GM12874 (cell line): Measurements from ENCODE around the gene TTC1.

Experiments
- CTCF ChIP-seq: IDR thresholded peaks from 2 replicates; pipeline ENCODE4 v1.5.1; 2011; ENCODE audit warnings: low read depth, mild to moderate bottlenecking, control low read depth, low read length, moderate library complexity; ENCODE audit not compliant: insufficient read depth

TTC1 gene

DNA sequence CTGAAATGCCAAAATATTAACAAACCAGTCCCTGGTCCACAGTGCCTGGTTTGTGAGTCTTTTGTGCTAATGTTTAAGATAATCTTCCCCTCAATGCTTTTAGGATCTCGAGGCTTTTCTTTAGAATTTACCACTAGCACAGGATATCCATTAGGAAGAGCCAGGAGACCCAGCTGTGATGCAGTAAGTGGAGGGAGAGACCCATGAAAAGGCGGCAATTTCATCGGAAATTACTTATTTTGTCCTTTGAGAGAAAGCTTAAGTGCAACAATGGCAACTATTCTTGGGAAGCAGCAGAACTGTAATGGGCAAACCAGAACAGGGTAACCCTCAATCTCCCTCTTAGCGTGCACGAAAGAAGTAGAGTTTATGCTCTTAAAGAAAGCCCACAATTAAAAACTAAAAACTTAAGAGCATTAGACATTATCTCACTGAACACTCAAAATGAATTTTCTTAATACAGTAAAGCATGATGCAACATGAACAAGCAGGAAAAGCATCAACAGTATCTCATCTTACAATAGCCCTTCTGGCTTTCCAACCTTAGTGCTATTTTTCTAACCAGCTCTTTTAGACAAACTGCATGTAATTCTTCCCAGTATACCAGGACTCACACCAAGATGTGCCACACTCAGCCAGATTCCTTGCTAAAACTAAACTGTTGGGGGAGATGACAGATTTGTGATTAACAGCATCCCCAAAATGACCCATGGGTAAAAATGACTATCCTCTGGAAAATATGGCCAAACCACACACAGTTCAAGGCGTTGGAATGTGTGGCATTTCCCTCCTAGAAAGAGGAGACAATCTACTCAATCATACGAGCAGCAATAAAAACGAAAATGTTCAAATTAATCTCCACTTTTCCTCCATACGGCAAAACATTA, 73.9 kb downstream of the TTC1 start:
- no peak for TF ChIP-seq CTCF

GRCh38 chr5:160083501-160083900, 74.6 kb downstream of the TTC1 start:
- TF ChIP-seq CTCF, result no peak

- TF ChIP-seq CTCF, result no peak
Observed at GRCh38 chr5:160084144-160084543, 75.2 kb downstream of the TTC1 start.

- TF ChIP-seq CTCF, result no peak
Observed at GRCh38 chr5:160087199-160087598, 78.3 kb downstream of the TTC1 start.

DNA sequence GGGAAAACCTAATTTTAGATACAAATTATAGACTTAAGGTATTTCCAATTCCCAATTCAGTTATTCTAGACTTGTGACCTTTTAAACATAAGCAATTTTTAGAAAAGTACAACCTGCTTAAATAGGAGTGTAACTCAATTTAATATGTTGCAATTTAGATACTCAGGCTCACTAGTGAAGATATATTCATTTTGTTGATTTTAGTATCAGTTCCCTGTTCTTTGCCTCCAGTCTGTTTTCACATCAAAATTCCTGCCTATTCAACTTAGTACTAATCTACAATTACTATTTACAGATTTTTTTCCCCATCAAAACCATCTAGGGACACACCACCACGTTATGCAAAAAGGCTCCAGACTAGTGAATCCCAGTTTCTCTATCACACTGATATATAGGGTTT, 79.9 kb downstream of the TTC1 start:
- TF ChIP-seq CTCF, result no peak

GRCh38 chr5:160089531-160089930, 80.6 kb downstream of the TTC1 start:
- TF ChIP-seq CTCF, result no peak

DNA sequence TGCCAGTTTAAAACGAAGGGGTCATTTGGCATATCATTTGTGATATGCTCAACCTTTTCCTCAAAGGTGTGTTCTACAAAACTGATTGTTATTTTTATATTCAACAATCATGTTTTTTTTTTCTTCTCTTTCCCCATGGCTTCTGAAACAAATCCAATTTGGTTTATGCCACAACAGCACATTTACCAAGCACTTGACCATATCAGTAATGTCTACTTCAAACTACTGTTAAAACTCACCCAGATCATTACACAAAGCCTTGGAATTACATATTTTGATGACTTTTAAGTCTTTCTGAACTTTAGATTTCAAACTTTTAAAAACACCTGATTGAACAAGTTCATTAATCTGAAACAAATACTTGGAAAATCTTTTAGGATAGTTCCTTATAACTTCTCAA, 81.1 kb downstream of the TTC1 start:
- no peak for TF ChIP-seq CTCF

GRCh38 chr5:160092514-160092913, 83.6 kb downstream of the TTC1 start:
- no peak for TF ChIP-seq CTCF
